ENCODE measurements around the gene MTERF4. TPM values are rescaled to one million over a fixed set of nuclear protein-coding genes. Genes with fewer than 3 reads are reported as not detected.

Gene MTERF4
- total and polyA plus RNA-seq, 9 donors, result 27.6 to 42.0 (median 32.6) TPM

- Histone ChIP-seq H3K36me3 (ENCODE audit: control insufficient read depth, insufficient read depth, low read length) (no peaks in the 10 kb centered on the region), H3K4me3 (ENCODE audit: low read length) (no peak overlapping the region), H3K9me3 (replicated peaks; ENCODE audit: control insufficient read depth, low read depth, low read length) (no peaks in the 10 kb centered on the region), H3K27ac (ENCODE audit: low read length) (no peak overlapping the region), H3K27me3 (ENCODE audit: control insufficient read depth, insufficient read depth, low read length) (no peaks in the 10 kb centered on the region), H3K4me1 (ENCODE audit: control insufficient read depth, insufficient read depth, low read length) (no peaks in the 10 kb centered on the region)
- WGBS (ENCODE audit: insufficient coverage), result 87% methylated on average over 2 of the region's 8 CpGs
- no peak for DNase-seq
Observed at GRCh38 chr2:241112592-241112991, 10.5 kb upstream of the MTERF4 start.

GRCh38 chr2:241112046-241112445 is 10.0 kb upstream of the MTERF4 start:
- no peaks in the 10 kb centered on the region for H3K9me3 ChIP-seq (replicated peaks; ENCODE audit: control insufficient read depth, low read depth, low read length)
- H3K4me1 ChIP-seq (ENCODE audit: control insufficient read depth, insufficient read depth, low read length), result no peaks in the 10 kb centered on the region
- no peaks in the 10 kb centered on the region for H3K36me3 ChIP-seq (ENCODE audit: control insufficient read depth, insufficient read depth, low read length)
- H3K27ac ChIP-seq (ENCODE audit: low read length), result no peak overlapping the region
- no peak overlapping the region for H3K4me3 ChIP-seq (ENCODE audit: low read length)
- no peak for DNase-seq
- no peaks in the 10 kb centered on the region for H3K27me3 ChIP-seq (ENCODE audit: control insufficient read depth, insufficient read depth, low read length)
- 91% methylated on average over 12 of the region's 17 CpGs for WGBS (ENCODE audit: insufficient coverage)

- Histone ChIP-seq H3K4me3 (ENCODE audit: low read length) (no peak overlapping the region), H3K4me1 (ENCODE audit: control insufficient read depth, insufficient read depth, low read length) (no peaks in the 10 kb centered on the region), H3K9me3 (replicated peaks; ENCODE audit: control insufficient read depth, low read depth, low read length) (no peaks in the 10 kb centered on the region), H3K27me3 (ENCODE audit: control insufficient read depth, insufficient read depth, low read length) (no peaks in the 10 kb centered on the region), H3K36me3 (ENCODE audit: control insufficient read depth, insufficient read depth, low read length) (no peaks in the 10 kb centered on the region), H3K27ac (ENCODE audit: low read length) (no peak overlapping the region)
- no peak for DNase-seq
- 60% methylated on average over 8 of the region's 9 CpGs for whole genome bisulfite sequencing (ENCODE audit: insufficient coverage)
Observed at GRCh38 chr2:241111440-241111805, 9.3 kb upstream of the MTERF4 start.

GRCh38 chr2:241110607-241111439 is 8.7 kb upstream of the MTERF4 start:
- Histone ChIP-seq H3K4me3 (ENCODE audit: low read length) (no peak overlapping the region), H3K36me3 (ENCODE audit: control insufficient read depth, insufficient read depth, low read length) (no peaks in the 10 kb centered on the region), H3K9me3 (replicated peaks; ENCODE audit: control insufficient read depth, low read depth, low read length) (no peaks in the 10 kb centered on the region), H3K27ac (ENCODE audit: low read length) (no peak overlapping the region), H3K27me3 (ENCODE audit: control insufficient read depth, insufficient read depth, low read length) (no peaks in the 10 kb centered on the region), H3K4me1 (ENCODE audit: control insufficient read depth, insufficient read depth, low read length) (no peaks in the 10 kb centered on the region)
- no peak for DNase-seq
- 80% methylated on average over 10 of the region's 19 CpGs for WGBS (ENCODE audit: insufficient coverage)

- 80% methylated on average over 8 of the region's 9 CpGs for WGBS (ENCODE audit: insufficient coverage)
Observed at GRCh38 chr2:241110089-241110606, 8.1 kb upstream of the MTERF4 start.

GRCh38 chr2:241109210-241110088 is 7.4 kb upstream of the MTERF4 start:
- H3K27ac ChIP-seq (ENCODE audit: low read length), result no peak overlapping the region
- WGBS (ENCODE audit: insufficient coverage), result 83% methylated on average over 13 of the region's 14 CpGs

More at GRCh38 chr2:241110089-241110606, 8.1 kb upstream of the MTERF4 start:
- Histone ChIP-seq H3K4me3 (ENCODE audit: low read length) (no peak overlapping the region), H3K4me1 (ENCODE audit: control insufficient read depth, insufficient read depth, low read length) (no peaks in the 10 kb centered on the region), H3K36me3 (ENCODE audit: control insufficient read depth, insufficient read depth, low read length) (no peaks in the 10 kb centered on the region), H3K27ac (ENCODE audit: low read length) (no peak overlapping the region), H3K27me3 (ENCODE audit: control insufficient read depth, insufficient read depth, low read length) (no peaks in the 10 kb centered on the region), H3K9me3 (replicated peaks; ENCODE audit: control insufficient read depth, low read depth, low read length) (no peaks in the 10 kb centered on the region)
- DNase-seq, result no peak

GRCh38 chr2:241108271-241109209 is 6.5 kb upstream of the MTERF4 start:
- Histone ChIP-seq H3K36me3 (ENCODE audit: control insufficient read depth, insufficient read depth, low read length) (no peaks in the 10 kb centered on the region), H3K27me3 (ENCODE audit: control insufficient read depth, insufficient read depth, low read length) (no peaks in the 10 kb centered on the region), H3K4me3 (ENCODE audit: low read length) (no peak overlapping the region), H3K27ac (ENCODE audit: low read length) (no peak overlapping the region), H3K4me1 (ENCODE audit: control insufficient read depth, insufficient read depth, low read length) (no peaks in the 10 kb centered on the region), H3K9me3 (replicated peaks; ENCODE audit: control insufficient read depth, low read depth, low read length) (no peaks in the 10 kb centered on the region)
- 82% methylated on average over 28 of the region's 35 CpGs for WGBS (ENCODE audit: insufficient coverage)
- DNase-seq, result no peak

More at GRCh38 chr2:241109210-241110088, 7.4 kb upstream of the MTERF4 start:
- Histone ChIP-seq H3K9me3 (replicated peaks; ENCODE audit: control insufficient read depth, low read depth, low read length) (no peaks in the 10 kb centered on the region), H3K4me1 (ENCODE audit: control insufficient read depth, insufficient read depth, low read length) (no peaks in the 10 kb centered on the region), H3K4me3 (ENCODE audit: low read length) (no peak overlapping the region), H3K36me3 (ENCODE audit: control insufficient read depth, insufficient read depth, low read length) (no peaks in the 10 kb centered on the region), H3K27me3 (ENCODE audit: control insufficient read depth, insufficient read depth, low read length) (no peaks in the 10 kb centered on the region)
- DNase-seq, result no peak

GRCh38 chr2:241107031-241107783 is 5.1 kb upstream of the MTERF4 start:
- Histone ChIP-seq H3K9me3 (replicated peaks; ENCODE audit: control insufficient read depth, low read depth, low read length) (no peaks in the 10 kb centered on the region), H3K36me3 (ENCODE audit: control insufficient read depth, insufficient read depth, low read length) (no peaks in the 10 kb centered on the region), H3K4me1 (ENCODE audit: control insufficient read depth, insufficient read depth, low read length) (peaks cover 8% of the 10 kb centered on the region), H3K27ac (ENCODE audit: low read length) (no peak overlapping the region), H3K4me3 (ENCODE audit: low read length) (no peak overlapping the region), H3K27me3 (ENCODE audit: control insufficient read depth, insufficient read depth, low read length) (no peaks in the 10 kb centered on the region)
- DNase-seq, result no peak
- WGBS (ENCODE audit: insufficient coverage), result 89% methylated on average over 6 of the region's 9 CpGs

GRCh38 chr2:241105641-241106040 is 3.6 kb upstream of the MTERF4 start:
- peaks cover 15% of the 10 kb centered on the region for H3K4me1 ChIP-seq (ENCODE audit: control insufficient read depth, insufficient read depth, low read length)
- no peak overlapping the region for H3K4me3 ChIP-seq (ENCODE audit: low read length)
- no peaks in the 10 kb centered on the region for H3K27me3 ChIP-seq (ENCODE audit: control insufficient read depth, insufficient read depth, low read length)
- DNase-seq, result no peak
- no peak overlapping the region for H3K27ac ChIP-seq (ENCODE audit: low read length)
- H3K9me3 ChIP-seq (replicated peaks; ENCODE audit: control insufficient read depth, low read depth, low read length), result no peaks in the 10 kb centered on the region
- WGBS (ENCODE audit: insufficient coverage), result 43% methylated on average over 1 of the region's 3 CpGs
- H3K36me3 ChIP-seq (ENCODE audit: control insufficient read depth, insufficient read depth, low read length), result no peaks in the 10 kb centered on the region

Data from muscle of leg (tissue), 11 donors.